Adrenal gland (tissue), 12 donors: Measurements from ENCODE around the gene CADM4. TPM values are rescaled to one million over a fixed set of nuclear protein-coding genes. Genes with fewer than 3 reads are reported as not detected.

Experiments used
- DNase-seq, 7 donors: peaks; one replicate each; pipeline ENCODE4 v3.0.0-alpha.2; 2019 to 2020
- H3K27ac ChIP-seq, 5 donors: fragments of 200-600 bp; sonication (generic) in 4 of 5; 1 replicate in 3 of 5; 2 replicates in 2 of 5; pipeline versions ENCODE4 v1.5.1 to v1.8.0; 2016 to 2020; ENCODE audit warnings: mild to moderate bottlenecking in 1 of 5
- H3K27me3 ChIP-seq: fragments of 200-600 bp; 2 replicates; pipeline ENCODE4 v1.8.0; 2021
- H3K36me3 ChIP-seq, 2 donors: fragments of 200-600 bp; replicated peaks in 1 of 2; 1 replicate in 1 of 2; 2 replicates in 1 of 2; pipeline versions ENCODE4 v1.5.1 to v1.8.0; 2018 to 2022
- H3K4me1 ChIP-seq, 2 donors: fragments of 200-600 bp; replicated peaks in 1 of 2; 1 replicate in 1 of 2; 2 replicates in 1 of 2; pipeline versions ENCODE4 v1.5.1 to v1.8.0; 2018 to 2021
- H3K4me3 ChIP-seq, 4 donors: fragments of 200-600 bp; sonication (generic) in 3 of 4; one replicate each; pipeline ENCODE4 v1.5.1; 2016 to 2018
- H3K9me3 ChIP-seq, 3 donors: fragments of 200-600 bp; sonication (generic) in 1 of 3; replicated peaks in 1 of 3; 1 replicate in 2 of 3; 2 replicates in 1 of 3; pipeline versions ENCODE4 v1.5.1 to v1.8.0; 2016 to 2021
- CTCF ChIP-seq, 6 experiments: fragments of 450-650 bp in 4 of 6; fragments of 200-600 bp in 2 of 6; sonication (generic) in 1 of 6; IDR thresholded peaks; 1 replicate in 5 of 6; 2 replicates in 1 of 6; pipeline versions ENCODE4 v1.5.1 to v1.8.0; 2016 to 2021; ENCODE audit warnings: antibody characterized with exemption in 6 of 6, mild to moderate bottlenecking in 2 of 6, moderate library complexity in 1 of 6
- POLR2A ChIP-seq, 2 donors: fragments of 450-650 bp; IDR thresholded peaks; one replicate each; pipeline ENCODE4 v1.6.1; 2017; ENCODE audit warnings: antibody characterized with exemption in 2 of 2, mild to moderate bottlenecking in 2 of 2, moderate library complexity in 1 of 2
- WGBS, 4 donors: extraction: QIAGEN DNeasy Blood & Tissue Kit in 2 of 4; methylation state at CpG; one replicate each; pipeline versions ENCODE4 v1.1.5 to v1.1.7; 2013 to 2017; 5-methylcytosine and 5-hydroxymethylcytosine counted together
- intact Hi-C, 2 donors: fragments of 100-400 bp; cut with DNase I; formaldehyde crosslinking; loops; one replicate each; pipeline versions ENCODE4 v1.14.1 to v1.15.0; 2022 to 2023
- polyA plus RNA-seq, 3 donors: library from polyadenylated mRNA; stranded (reverse); fragments of 200-250 nt in 2 of 3; fragments of 350-450 nt in 1 of 3; fragmentation: Illumina TruSeq in 1 of 3; extraction: RNeasy Lipid Tissue Mini Kit (QIAGEN cat#74804) in 1 of 3; gene quantifications; one replicate each; pipeline ENCODE4 v1.2.3, GENCODE V29; 2013 to 2014
- total RNA-seq, 9 donors: library from RNA; depleted of rRNA in 4 of 9; stranded (reverse); fragments of >200 nt in 4 of 9; fragments of 120-200 nt in 1 of 9; fragmentation: NEBNext Ultra II Directional in 1 of 9; extraction: Animal tissue kit (Norgen Biotek cat#: 25700) in 1 of 9; gene quantifications; one replicate each; pipeline versions ENCODE4 v1.1.0 to v1.2.4, GENCODE V29; 2013 to 2023
- donor health status: healthy with polysubstance abuse.
- donor health status: Bipolar disorder and iron deficiency.
- donor health status: DM: yes; HTN: yes; CAD: no.
- donor health status: DM: no; HTN: no; CAD: no.
- donor health status: DM: no; HTN: no; CAD: no.
- donor health status: DM: yes; HTN: yes; CAD: no.

Gene CADM4
- total and polyA plus RNA-seq, 12 donors = 16.6 to 92.7 (median 40.0) TPM

GRCh38 chr19:43607238-43608205, 32.1 kb downstream of the CADM4 start:
- Histone ChIP-seq H3K9me3 (no peaks in the 10 kb centered on the region), H3K27ac (no peak overlapping the region), H3K4me1 (no peaks in the 10 kb centered on the region), H3K4me3 (no peak overlapping the region), H3K36me3 (peaks cover 0 to 19% of the 10 kb centered on the region in 2 donors), H3K27me3 (no peaks in the 10 kb centered on the region)
- no peak for DNase-seq
- intact Hi-C loops = loop anchor here in 1 of 2 donors (10.0 kb wide), 1 partner anchor 47 kb away; no protein-coding TSS in a partner anchor
- 76 to 83% (median 80%) methylated on average over 18 to 28 of the region's 28 CpGs for WGBS, 4 donors
- TF ChIP-seq CTCF (IDR thresholded peaks at IDR 0.05) = no peak

- Histone ChIP-seq H3K27me3 (no peaks in the 10 kb centered on the region), H3K27ac (no peak overlapping the region), H3K36me3 (peaks cover 0 to 17% of the 10 kb centered on the region in 2 donors), H3K4me3 (no peak overlapping the region), H3K9me3 (no peaks in the 10 kb centered on the region), H3K4me1 (no peaks in the 10 kb centered on the region)
- no peak for DNase-seq
- intact Hi-C loops = loop anchor here in 1 of 2 donors (10.0 kb wide), 1 partner anchor 48 kb away; no protein-coding TSS in a partner anchor
- WGBS, 4 donors = 92 to 97% (median 94%) methylated on average over 7 of the region's 7 CpGs
- no peak for TF ChIP-seq POLR2A (IDR thresholded peaks at IDR 0.05)
- no peak for TF ChIP-seq CTCF (IDR thresholded peaks at IDR 0.05)
Measured at GRCh38 chr19:43606569-43607229, 33.0 kb downstream of the CADM4 start.

- Histone ChIP-seq H3K4me1 (no peaks in the 10 kb centered on the region), H3K27me3 (no peaks in the 10 kb centered on the region), H3K4me3 (no peak overlapping the region), H3K36me3 (peaks cover 0 to 17% of the 10 kb centered on the region in 2 donors), H3K9me3 (no peaks in the 10 kb centered on the region), H3K27ac (no peak overlapping the region)
- DNase-seq = no peak
- 76 to 88% (median 85%) methylated on average over 7 of the region's 7 CpGs for WGBS, 4 donors
- no peak for TF ChIP-seq CTCF (IDR thresholded peaks at IDR 0.05)
- no peak for TF ChIP-seq POLR2A (IDR thresholded peaks at IDR 0.05)
- intact Hi-C loops = loop anchor here in 1 of 2 donors (10.0 kb wide), 1 partner anchor 49 kb away; no protein-coding TSS in a partner anchor
Measured at GRCh38 chr19:43605875-43606568, 33.6 kb downstream of the CADM4 start.
